HEK293T (cell line): ENCODE measurements around the gene ANK2.

ENCODE experiments used
- BHLHE40 ChIP-seq: fragments of 450-650 bp; IDR thresholded peaks from 2 replicates; pipeline ENCODE4 v1.6.1; 2016; ENCODE audit warnings: mild to moderate bottlenecking, moderate library complexity, borderline replicate concordance
- FOXA1 ChIP-seq: fragments of 450-650 bp; IDR thresholded peaks from 2 replicates; pipeline ENCODE4 v1.6.1; 2016; ENCODE audit warnings: mild to moderate bottlenecking
- FOXK2 ChIP-seq: fragments of 450-650 bp; IDR thresholded peaks from 2 replicates; pipeline ENCODE4 v1.6.1; 2016; ENCODE audit warnings: mild to moderate bottlenecking
- HDGF ChIP-seq: fragments of 450-650 bp; IDR thresholded peaks from 2 replicates; pipeline ENCODE4 v1.6.1; 2017; ENCODE audit warnings: antibody characterized with exemption, borderline replicate concordance
- PKNOX1 ChIP-seq: fragments of 450-650 bp; IDR thresholded peaks from 2 replicates; pipeline ENCODE4 v1.6.1; 2016
- SP1 ChIP-seq: fragments of 450-650 bp; IDR thresholded peaks from 2 replicates; pipeline ENCODE4 v1.6.1; 2017
- SUZ12 ChIP-seq: fragments of 450-650 bp; IDR thresholded peaks from 2 replicates; pipeline ENCODE4 v1.6.1; 2016; ENCODE audit warnings: mild to moderate bottlenecking
- TARDBP ChIP-seq: fragments of 450-650 bp; IDR thresholded peaks from 2 replicates; pipeline ENCODE4 v1.6.1; 2016
- ZNF384 ChIP-seq: fragments of 450-650 bp; IDR thresholded peaks from 2 replicates; pipeline ENCODE4 v1.6.1; 2016

- TF ChIP-seq FOXA1 = no peak
- TF ChIP-seq SP1 = no peak
- no peak for TF ChIP-seq TARDBP
- TF ChIP-seq ZNF384 = no peak
- TF ChIP-seq PKNOX1 = no peak
- TF ChIP-seq HDGF = no peak
- no peak for TF ChIP-seq SUZ12
- TF ChIP-seq BHLHE40 = no peak
- TF ChIP-seq FOXK2 = no peak
Measured at GRCh38 chr4:113170115-113170804, 120.8 kb downstream of the ANK2 start.
